ENCODE measurements around the gene SOAT2.
"Not testable (repeated sequence)": the region's sequence is repeated elsewhere in the genome, so short reads cannot be mapped to it uniquely, and the experiment has no call there.

Gene SOAT2

DNA sequence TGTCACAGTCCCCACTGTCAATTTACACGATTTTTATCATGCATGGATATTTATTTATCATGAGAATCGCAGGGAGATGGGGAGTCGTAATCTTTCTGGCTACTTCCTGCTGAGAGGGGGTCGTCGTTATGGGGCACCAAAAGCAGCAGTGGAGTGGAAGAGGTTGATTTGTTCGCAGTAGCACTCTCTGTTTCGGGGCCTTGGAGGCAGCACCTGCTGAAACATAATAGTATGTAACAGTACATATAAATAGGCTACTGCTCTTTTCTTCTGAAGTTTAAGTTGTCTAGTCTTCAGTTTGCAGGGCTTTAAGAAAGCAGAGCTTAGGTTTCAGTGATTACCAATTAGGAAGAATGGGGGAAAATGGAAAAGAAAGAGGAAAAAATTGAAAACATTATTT lies 3.8 kb downstream of the SOAT2 start:
- no peak overlapping the region for H3K4me3 ChIP-seq (ENCODE audit: control insufficient read depth in 1 of 7, extremely low read depth in 1 of 7, insufficient read depth in 4 of 7, low read depth in 2 of 7, low read length in 6 of 7)
- WGBS (ENCODE audit: insufficient coverage): 79% methylated on average over 5 of the region's 7 CpGs
- no peaks in the 10 kb centered on the region for H3K9me3 ChIP-seq (ENCODE audit: control extremely low read depth in 1 of 5, control insufficient read depth in 4 of 5, insufficient read depth in 2 of 5, low read depth in 1 of 5, low read length in 4 of 5)
- no peak for DNase-seq
- H3K36me3 ChIP-seq (ENCODE audit: control insufficient read depth in 4 of 4, insufficient read depth in 4 of 4, low read length in 3 of 4): no peaks in the 10 kb centered on the region
- no peaks in the 10 kb centered on the region for H3K27me3 ChIP-seq (replicated peaks in 2 of 5; ENCODE audit: control insufficient read depth in 4 of 5, insufficient read depth in 5 of 5, low read length in 4 of 5)
- POLR2A ChIA-PET: no interaction called here
- H3K4me1 ChIP-seq (ENCODE audit: control extremely low read depth in 1 of 4, control insufficient read depth in 4 of 4, insufficient read depth in 4 of 4, low read length in 3 of 4): peaks cover 5 to 29% (median 26%) of the 10 kb centered on the region in 4 experiments
- H3K27ac ChIP-seq (ENCODE audit: insufficient read depth in 1 of 2, low read depth in 1 of 2, low read length in 2 of 2, poor library complexity in 1 of 2, severe bottlenecking in 2 of 2): no peak overlapping the region
- CTCF ChIA-PET: no interaction called here

DNA sequence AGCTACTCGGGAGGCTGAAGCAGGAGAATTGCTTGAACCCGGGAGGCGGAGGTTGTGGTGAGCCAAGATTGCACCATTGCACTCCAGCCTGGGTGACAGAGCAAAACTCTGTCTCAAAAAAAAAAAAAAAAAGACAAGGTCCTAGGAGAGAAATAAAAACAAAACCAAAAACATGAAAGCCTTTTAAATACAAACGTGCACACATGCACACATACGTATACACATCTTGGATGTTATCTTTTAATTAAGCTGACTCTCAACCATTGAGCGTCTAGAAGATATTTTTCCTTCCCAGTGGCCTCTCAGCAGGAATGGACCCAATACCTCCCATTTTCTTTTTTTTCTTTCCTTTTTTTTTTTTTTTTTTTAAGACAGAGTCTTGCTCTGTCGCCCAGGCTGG lies 9.1 kb downstream of the SOAT2 start:
- H3K27ac ChIP-seq (ENCODE audit: insufficient read depth in 1 of 2, low read depth in 1 of 2, low read length in 2 of 2, poor library complexity in 1 of 2, severe bottlenecking in 2 of 2); H3K36me3 ChIP-seq (ENCODE audit: control insufficient read depth in 4 of 4, insufficient read depth in 4 of 4, low read length in 3 of 4); DNase-seq; H3K27me3 ChIP-seq (replicated peaks in 2 of 5; ENCODE audit: control insufficient read depth in 4 of 5, insufficient read depth in 5 of 5, low read length in 4 of 5); H3K4me3 ChIP-seq (ENCODE audit: control insufficient read depth in 1 of 7, extremely low read depth in 1 of 7, insufficient read depth in 4 of 7, low read depth in 2 of 7, low read length in 6 of 7); H3K9me3 ChIP-seq (ENCODE audit: control extremely low read depth in 1 of 5, control insufficient read depth in 4 of 5, insufficient read depth in 2 of 5, low read depth in 1 of 5, low read length in 4 of 5); H3K4me1 ChIP-seq (ENCODE audit: control extremely low read depth in 1 of 4, control insufficient read depth in 4 of 4, insufficient read depth in 4 of 4, low read length in 3 of 4); POLR2A ChIA-PET: not testable (repeated sequence)
- WGBS (ENCODE audit: insufficient coverage): 93% methylated on average over 3 of the region's 7 CpGs
- CTCF ChIA-PET: interaction anchor here (1.4 kb wide), 1 partner anchor 9 kb away, joined by 4 read pairs; the partner anchor contains the start of gene SOAT2

DNA sequence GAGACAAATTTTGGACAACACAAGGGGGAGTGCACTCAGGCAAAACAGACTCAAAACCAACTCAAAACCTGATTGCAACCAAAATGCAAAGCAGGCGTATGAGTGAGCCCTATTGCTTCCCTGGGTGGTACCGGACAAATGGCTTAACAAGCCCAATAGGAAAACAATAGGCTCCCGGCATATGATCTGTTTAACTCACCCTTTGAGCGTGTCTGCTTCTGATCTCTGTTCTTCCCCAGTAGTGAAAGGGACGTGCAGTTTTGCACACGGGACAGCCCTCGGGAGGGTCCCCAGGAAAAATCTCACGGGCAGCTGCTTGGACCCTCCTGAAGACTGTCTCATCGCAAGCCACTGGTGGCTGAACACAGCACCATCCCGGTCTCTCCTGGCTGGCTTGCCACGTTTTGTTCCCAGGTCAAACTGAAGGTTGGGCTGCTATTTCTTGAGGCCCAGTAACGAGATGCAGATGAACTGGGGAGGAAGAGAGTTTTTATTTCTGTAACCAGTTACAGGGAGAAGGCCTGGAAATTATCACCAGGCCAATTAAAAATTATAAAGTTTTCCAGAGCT lies 9.9 kb downstream of the SOAT2 start:
- H3K9me3 ChIP-seq (ENCODE audit: control extremely low read depth in 1 of 5, control insufficient read depth in 4 of 5, insufficient read depth in 2 of 5, low read depth in 1 of 5, low read length in 4 of 5): no peaks in the 10 kb centered on the region
- H3K27ac ChIP-seq (ENCODE audit: insufficient read depth in 1 of 2, low read depth in 1 of 2, low read length in 2 of 2, poor library complexity in 1 of 2, severe bottlenecking in 2 of 2): no peak overlapping the region
- CTCF ChIA-PET: no interaction called here
- no peak overlapping the region for H3K4me3 ChIP-seq (ENCODE audit: control insufficient read depth in 1 of 7, extremely low read depth in 1 of 7, insufficient read depth in 4 of 7, low read depth in 2 of 7, low read length in 6 of 7)
- POLR2A ChIA-PET: no interaction called here
- H3K27me3 ChIP-seq (replicated peaks in 2 of 5; ENCODE audit: control insufficient read depth in 4 of 5, insufficient read depth in 5 of 5, low read length in 4 of 5): no peaks in the 10 kb centered on the region
- no peak for DNase-seq
- WGBS (ENCODE audit: insufficient coverage): 99% methylated on average over 11 of the region's 12 CpGs
- no peaks in the 10 kb centered on the region for H3K4me1 ChIP-seq (ENCODE audit: control extremely low read depth in 1 of 4, control insufficient read depth in 4 of 4, insufficient read depth in 4 of 4, low read length in 3 of 4)
- H3K36me3 ChIP-seq (ENCODE audit: control insufficient read depth in 4 of 4, insufficient read depth in 4 of 4, low read length in 3 of 4): no peaks in the 10 kb centered on the region

DNA sequence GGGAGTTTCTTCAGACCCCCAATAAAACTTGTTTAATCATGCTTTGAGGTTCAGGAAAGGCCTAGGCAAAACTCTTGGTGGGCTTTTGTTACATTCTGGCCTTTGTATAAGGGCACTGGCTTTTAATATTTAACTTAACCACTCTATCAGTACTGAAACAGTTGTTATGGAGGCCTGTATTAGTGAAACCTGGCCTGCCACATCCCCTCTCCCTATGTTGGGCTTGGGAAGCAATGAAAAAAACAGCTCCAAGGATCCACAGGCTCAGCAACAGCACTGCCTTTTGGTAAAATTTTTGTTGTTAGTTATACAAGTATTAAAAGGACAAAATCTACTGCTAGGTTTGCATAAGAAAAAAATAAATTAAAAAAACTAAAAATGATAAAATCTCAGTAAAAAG lies 10.7 kb downstream of the SOAT2 start:
- Histone ChIP-seq H3K27ac (ENCODE audit: insufficient read depth in 1 of 2, low read depth in 1 of 2, low read length in 2 of 2, poor library complexity in 1 of 2, severe bottlenecking in 2 of 2) (no peak overlapping the region), H3K4me1 (ENCODE audit: control extremely low read depth in 1 of 4, control insufficient read depth in 4 of 4, insufficient read depth in 4 of 4, low read length in 3 of 4) (no peaks in the 10 kb centered on the region), H3K4me3 (ENCODE audit: control insufficient read depth in 1 of 7, extremely low read depth in 1 of 7, insufficient read depth in 4 of 7, low read depth in 2 of 7, low read length in 6 of 7) (no peak overlapping the region), H3K27me3 (replicated peaks in 2 of 5; ENCODE audit: control insufficient read depth in 4 of 5, insufficient read depth in 5 of 5, low read length in 4 of 5) (no peaks in the 10 kb centered on the region), H3K36me3 (ENCODE audit: control insufficient read depth in 4 of 4, insufficient read depth in 4 of 4, low read length in 3 of 4) (no peaks in the 10 kb centered on the region), H3K9me3 (ENCODE audit: control extremely low read depth in 1 of 5, control insufficient read depth in 4 of 5, insufficient read depth in 2 of 5, low read depth in 1 of 5, low read length in 4 of 5) (no peaks in the 10 kb centered on the region)
- DNase-seq: no peak
- ChIA-PET POLR2A (no interaction called here), CTCF (no interaction called here)

DNA sequence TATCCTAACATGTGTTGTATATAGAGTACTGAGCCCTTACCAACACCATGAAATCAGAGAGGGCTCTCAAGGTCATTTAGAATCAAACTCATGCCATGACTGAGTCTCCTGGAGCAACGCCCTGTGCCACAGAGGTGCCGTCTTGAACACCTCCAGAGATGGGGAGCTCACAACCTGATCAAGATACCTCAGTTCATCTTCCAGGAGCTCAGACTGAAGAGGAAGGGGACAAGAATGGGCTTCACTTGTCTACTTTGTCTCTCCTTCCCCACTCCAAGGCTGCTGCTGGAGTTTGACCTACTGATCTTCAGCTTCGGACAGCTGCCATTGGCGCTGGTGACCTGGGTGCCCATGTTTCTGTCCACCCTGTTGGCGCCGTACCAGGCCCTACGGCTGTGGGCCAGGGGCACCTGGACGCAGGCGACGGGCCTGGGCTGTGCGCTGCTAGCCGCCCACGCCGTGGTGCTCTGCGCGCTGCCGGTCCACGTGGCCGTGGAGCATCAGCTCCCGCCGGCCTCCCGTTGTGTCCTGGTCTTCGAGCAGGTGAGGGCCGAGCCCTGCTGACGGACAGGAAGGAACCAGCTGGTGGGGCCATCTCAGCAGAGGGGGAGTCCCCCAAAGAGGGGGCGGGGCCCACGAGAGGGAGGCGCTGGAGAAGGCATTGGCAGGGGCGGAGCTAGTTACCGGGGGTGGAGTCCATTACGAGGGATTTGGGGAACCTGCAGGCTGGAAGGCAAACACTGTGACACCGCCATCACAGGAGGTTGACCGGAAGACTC lies 12.0 kb downstream of the SOAT2 start:
- CTCF ChIA-PET: interaction anchor here (0.9 to 1.1 kb wide), 3 partner anchors 39 to 77 kb away, joined by 3 to 4 read pairs (median 3); no protein-coding TSS in a partner anchor
- H3K27me3 ChIP-seq (replicated peaks in 2 of 5; ENCODE audit: control insufficient read depth in 4 of 5, insufficient read depth in 5 of 5, low read length in 4 of 5): no peaks in the 10 kb centered on the region
- 91% methylated on average over 31 of the region's 33 CpGs for WGBS (ENCODE audit: insufficient coverage)

DNA sequence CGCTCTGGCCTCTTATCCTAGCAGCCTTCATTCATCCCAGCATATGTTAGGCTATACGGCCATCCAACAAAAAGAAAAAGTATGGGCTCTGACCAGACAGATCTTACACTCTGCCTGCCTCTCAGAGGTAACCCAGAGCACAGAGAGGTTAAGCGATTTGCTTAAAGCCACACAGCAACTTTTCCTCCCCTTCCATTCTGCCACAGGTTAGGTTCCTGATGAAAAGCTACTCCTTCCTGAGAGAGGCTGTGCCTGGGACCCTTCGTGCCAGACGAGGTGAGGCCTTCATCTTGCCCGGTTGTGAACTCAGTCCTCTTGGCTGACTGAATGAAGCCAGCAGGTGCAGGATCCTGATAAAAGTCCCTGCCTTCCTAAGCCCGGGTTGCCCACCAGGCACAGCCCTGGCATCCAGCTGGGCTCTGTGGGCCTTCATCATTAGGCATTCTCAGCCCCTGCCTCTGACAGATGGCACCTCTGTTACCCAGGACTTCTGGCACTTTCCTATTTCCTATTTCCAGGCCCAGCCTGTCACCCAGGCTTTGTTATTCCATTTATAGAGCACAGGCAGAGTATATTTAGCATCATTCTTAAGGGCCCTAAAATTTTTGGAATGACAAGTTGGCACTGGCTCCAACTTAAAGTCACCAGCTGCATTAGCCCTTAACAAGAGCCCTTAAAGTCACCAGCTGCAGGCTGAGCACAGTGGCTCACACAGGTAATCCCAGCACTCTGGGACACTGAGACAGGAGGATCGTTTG lies 12.8 kb downstream of the SOAT2 start:
- no peaks in the 10 kb centered on the region for H3K9me3 ChIP-seq (ENCODE audit: control extremely low read depth in 1 of 5, control insufficient read depth in 4 of 5, insufficient read depth in 2 of 5, low read depth in 1 of 5, low read length in 4 of 5)
- POLR2A ChIA-PET: no interaction called here
- H3K27ac ChIP-seq (ENCODE audit: insufficient read depth in 1 of 2, low read depth in 1 of 2, low read length in 2 of 2, poor library complexity in 1 of 2, severe bottlenecking in 2 of 2): no peak overlapping the region
- H3K36me3 ChIP-seq (ENCODE audit: control insufficient read depth in 4 of 4, insufficient read depth in 4 of 4, low read length in 3 of 4): no peaks in the 10 kb centered on the region
- no peak for DNase-seq
- 98% methylated on average over 8 of the region's 8 CpGs for WGBS (ENCODE audit: insufficient coverage)
- no peaks in the 10 kb centered on the region for H3K27me3 ChIP-seq (replicated peaks in 2 of 5; ENCODE audit: control insufficient read depth in 4 of 5, insufficient read depth in 5 of 5, low read length in 4 of 5)
- CTCF ChIA-PET: interaction anchor here (0.9 to 1.2 kb wide), 3 partner anchors 14 to 78 kb away, joined by 3 to 4 read pairs (median 4); no protein-coding TSS in a partner anchor
- H3K4me3 ChIP-seq (ENCODE audit: control insufficient read depth in 1 of 7, extremely low read depth in 1 of 7, insufficient read depth in 4 of 7, low read depth in 2 of 7, low read length in 6 of 7): no peak overlapping the region
- no peaks in the 10 kb centered on the region for H3K4me1 ChIP-seq (ENCODE audit: control extremely low read depth in 1 of 4, control insufficient read depth in 4 of 4, insufficient read depth in 4 of 4, low read length in 3 of 4)

More for the DNA sequence above, 12.0 kb downstream of the SOAT2 start:
- Histone ChIP-seq H3K27ac (ENCODE audit: insufficient read depth in 1 of 2, low read depth in 1 of 2, low read length in 2 of 2, poor library complexity in 1 of 2, severe bottlenecking in 2 of 2) (no peak overlapping the region), H3K9me3 (ENCODE audit: control extremely low read depth in 1 of 5, control insufficient read depth in 4 of 5, insufficient read depth in 2 of 5, low read depth in 1 of 5, low read length in 4 of 5) (no peaks in the 10 kb centered on the region), H3K4me3 (ENCODE audit: control insufficient read depth in 1 of 7, extremely low read depth in 1 of 7, insufficient read depth in 4 of 7, low read depth in 2 of 7, low read length in 6 of 7) (no peak overlapping the region), H3K4me1 (ENCODE audit: control extremely low read depth in 1 of 4, control insufficient read depth in 4 of 4, insufficient read depth in 4 of 4, low read length in 3 of 4) (no peaks in the 10 kb centered on the region), H3K36me3 (ENCODE audit: control insufficient read depth in 4 of 4, insufficient read depth in 4 of 4, low read length in 3 of 4) (no peaks in the 10 kb centered on the region)
- POLR2A ChIA-PET: no interaction called here
- DNase-seq: no peak

DNA sequence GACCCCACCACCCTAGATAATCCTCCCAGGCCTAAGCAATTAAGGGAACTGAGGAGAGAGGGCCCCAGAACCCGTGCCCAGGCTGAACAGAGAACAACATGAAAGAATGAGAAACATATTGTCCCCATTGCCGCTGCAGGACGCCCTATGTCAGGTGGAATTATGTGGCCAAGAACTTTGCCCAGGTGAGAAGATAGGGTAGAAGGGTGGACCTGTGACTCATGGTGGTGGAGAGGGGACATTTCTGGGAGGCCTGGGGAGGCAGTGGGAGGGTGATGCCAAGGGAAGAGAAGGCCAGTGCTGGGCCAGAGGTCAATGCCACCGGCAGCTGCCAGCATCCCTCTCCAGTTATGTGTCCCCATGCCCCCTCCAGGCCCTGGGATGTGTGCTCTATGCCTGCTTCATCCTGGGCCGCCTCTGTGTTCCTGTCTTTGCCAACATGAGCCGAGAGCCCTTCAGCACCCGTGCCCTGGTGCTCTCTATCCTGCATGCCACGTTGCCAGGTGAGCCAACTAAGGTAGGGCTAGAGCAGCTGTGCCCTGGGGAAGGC lies 15.5 kb downstream of the SOAT2 start:
- Histone ChIP-seq H3K27me3 (replicated peaks in 2 of 5; ENCODE audit: control insufficient read depth in 4 of 5, insufficient read depth in 5 of 5, low read length in 4 of 5) (no peaks in the 10 kb centered on the region), H3K9me3 (ENCODE audit: control extremely low read depth in 1 of 5, control insufficient read depth in 4 of 5, insufficient read depth in 2 of 5, low read depth in 1 of 5, low read length in 4 of 5) (no peaks in the 10 kb centered on the region), H3K4me3 (ENCODE audit: control insufficient read depth in 1 of 7, extremely low read depth in 1 of 7, insufficient read depth in 4 of 7, low read depth in 2 of 7, low read length in 6 of 7) (no peak overlapping the region), H3K36me3 (ENCODE audit: control insufficient read depth in 4 of 4, insufficient read depth in 4 of 4, low read length in 3 of 4) (no peaks in the 10 kb centered on the region), H3K4me1 (ENCODE audit: control extremely low read depth in 1 of 4, control insufficient read depth in 4 of 4, insufficient read depth in 4 of 4, low read length in 3 of 4) (no peaks in the 10 kb centered on the region), H3K27ac (ENCODE audit: insufficient read depth in 1 of 2, low read depth in 1 of 2, low read length in 2 of 2, poor library complexity in 1 of 2, severe bottlenecking in 2 of 2) (no peak overlapping the region)
- POLR2A ChIA-PET: no interaction called here
- 99% methylated on average over 6 of the region's 8 CpGs for WGBS (ENCODE audit: insufficient coverage)
- CTCF ChIA-PET: no interaction called here
- DNase-seq: no peak

Measured in common myeloid progenitor, CD34-positive (primary cell).